ENCODE data around the gene MAML2. TPM values are rescaled to one million over a fixed set of nuclear protein-coding genes. Genes with fewer than 3 reads are reported as not detected.

The MAML2 gene
- total and polyA plus RNA-seq, 8 donors: 1.3 to 22.8 (median 12.1) TPM

GRCh38 chr11:96070453-96070852 lies 272.5 kb downstream of the MAML2 start:
- H3K9me3 ChIP-seq: no peaks in the 10 kb centered on the region
- intact Hi-C loops (cut with DNase I; ENCODE audit: low total_unique reads): no loop called here
- no peak overlapping the region for H3K27ac ChIP-seq
- no peak for DNase-seq
- WGBS, 5 donors: 46 to 60% (median 53%) methylated on average over 8 of the region's 8 CpGs
- TF ChIP-seq CTCF (IDR thresholded peaks at IDR 0.05): no peak
- TF ChIP-seq POLR2A (IDR thresholded peaks at IDR 0.05): no peak
- H3K4me3 ChIP-seq: no peak overlapping the region
- H3K4me1 ChIP-seq: peaks cover 0 to 10% (median 6%) of the 10 kb centered on the region in 4 donors
- no peaks in the 10 kb centered on the region for H3K36me3 ChIP-seq
- H3K27me3 ChIP-seq: no peaks in the 10 kb centered on the region

- Histone ChIP-seq H3K27ac (no peak overlapping the region), H3K27me3 (no peaks in the 10 kb centered on the region), H3K4me1 (peaks cover 0 to 8% (median 5%) of the 10 kb centered on the region in 4 donors), H3K4me3 (no peak overlapping the region), H3K36me3 (no peaks in the 10 kb centered on the region), H3K9me3 (no peaks in the 10 kb centered on the region)
- TF ChIP-seq CTCF (IDR thresholded peaks at IDR 0.05) (no peak), POLR2A (IDR thresholded peaks at IDR 0.05) (no peak), EP300 (IDR thresholded peaks at IDR 0.05) (no peak), POLR2AphosphoS5 (IDR thresholded peaks at IDR 0.05) (no peak)
- intact Hi-C loops (cut with DNase I; ENCODE audit: low total_unique reads): no loop called here
- 70 to 82% (median 79%) methylated on average over 3 of the region's 3 CpGs for WGBS, 5 donors
- no peak for DNase-seq
Measured at GRCh38 chr11:96067160-96067559, 275.8 kb downstream of the MAML2 start.

- intact Hi-C loops (cut with DNase I; ENCODE audit: low total_unique reads): no loop called here
- H3K4me1 ChIP-seq: peaks cover 0 to 11% (median 6%) of the 10 kb centered on the region in 4 donors
- H3K27ac ChIP-seq: no peak overlapping the region
- no peak for TF ChIP-seq POLR2AphosphoS5 (IDR thresholded peaks at IDR 0.05)
- no peak for TF ChIP-seq POLR2A (IDR thresholded peaks at IDR 0.05)
- no peak for TF ChIP-seq CTCF (IDR thresholded peaks at IDR 0.05)
- no peak for TF ChIP-seq EP300 (IDR thresholded peaks at IDR 0.05)
- no peaks in the 10 kb centered on the region for H3K9me3 ChIP-seq
- DNase-seq: no peak
- H3K27me3 ChIP-seq: no peaks in the 10 kb centered on the region
- 76 to 99% (median 88%) methylated on average over 3 of the region's 3 CpGs for WGBS, 5 donors
- H3K4me3 ChIP-seq: no peak overlapping the region
- H3K36me3 ChIP-seq: no peaks in the 10 kb centered on the region
Measured at GRCh38 chr11:96065379-96065778, 277.6 kb downstream of the MAML2 start.

GRCh38 chr11:96063886-96064285 lies 279.1 kb downstream of the MAML2 start:
- H3K36me3 ChIP-seq: no peaks in the 10 kb centered on the region
- H3K27me3 ChIP-seq: no peaks in the 10 kb centered on the region
- H3K27ac ChIP-seq: no peak overlapping the region
- no peak overlapping the region for H3K4me3 ChIP-seq
- H3K4me1 ChIP-seq: peaks cover 0 to 11% (median 4%) of the 10 kb centered on the region in 4 donors
- no peak for TF ChIP-seq POLR2A (IDR thresholded peaks at IDR 0.05)
- TF ChIP-seq POLR2AphosphoS5 (IDR thresholded peaks at IDR 0.05): no peak
- no peak for TF ChIP-seq EP300 (IDR thresholded peaks at IDR 0.05)
- no peak for DNase-seq
- WGBS, 5 donors: 88 to 99% (median 98%) methylated on average over 2 of the region's 2 CpGs
- no peaks in the 10 kb centered on the region for H3K9me3 ChIP-seq
- intact Hi-C loops (cut with DNase I; ENCODE audit: low total_unique reads): no loop called here

- WGBS, 5 donors: 74 to 94% (median 90%) methylated on average over 2 of the region's 2 CpGs
- intact Hi-C loops (cut with DNase I; ENCODE audit: low total_unique reads): no loop called here
- H3K27ac ChIP-seq: no peak overlapping the region
Measured at GRCh38 chr11:96063053-96063452, 279.9 kb downstream of the MAML2 start.

More at GRCh38 chr11:96063053-96063452, 279.9 kb downstream of the MAML2 start:
- no peak for DNase-seq
- Histone ChIP-seq H3K27me3 (no peaks in the 10 kb centered on the region), H3K9me3 (no peaks in the 10 kb centered on the region), H3K4me1 (peaks cover 0 to 13% (median 4%) of the 10 kb centered on the region in 4 donors), H3K36me3 (no peaks in the 10 kb centered on the region), H3K4me3 (no peak overlapping the region)
- no peak for TF ChIP-seq POLR2A (IDR thresholded peaks at IDR 0.05)
- TF ChIP-seq POLR2AphosphoS5 (IDR thresholded peaks at IDR 0.05): no peak
- no peak for TF ChIP-seq CTCF (IDR thresholded peaks at IDR 0.05)
- no peak for TF ChIP-seq EP300 (IDR thresholded peaks at IDR 0.05)

All from stomach (tissue), 9 donors.